Measurements from ENCODE around the gene MOB3A.

GRCh38 chr19:2120821-2121220, 24.7 kb upstream of the MOB3A start:
- TF ChIP-seq POLR2AphosphoS5 (IDR thresholded peaks at IDR 0.05; ENCODE audit: low read depth) (no peak), CTCF (conservative IDR thresholded peaks at IDR 0.05; ENCODE audit: low read depth in 2 of 2) (no peak), CREB1 (CRISPR knock-in tag; IDR thresholded peaks at IDR 0.05; ENCODE audit: low read depth) (no peak), REST (IDR thresholded peaks at IDR 0.05; ENCODE audit: unreplicated experiment) (no peak), EZH2 (IDR thresholded peaks at IDR 0.05; ENCODE audit: low read depth, unreplicated experiment) (no peak), ETS1 (IDR thresholded peaks at IDR 0.05) (no peak), ZNF331 (CRISPR knock-in tag; IDR thresholded peaks at IDR 0.05; ENCODE audit: low read depth) (no peak)
